Epithelial cell of proximal tubule (primary cell): Measurements from ENCODE around the gene LUZP2. TPM values are rescaled to one million over a fixed set of nuclear protein-coding genes. Genes with fewer than 3 reads are reported as not detected.

Experiments used
- DNase-seq: peaks from one replicate; pipeline ENCODE4 v3.0.0-alpha.2; 2011; ENCODE audit warnings: low read depth
- H3K4me3 ChIP-seq: 2 replicates; pipeline ENCODE4 v1.5.1; 2011; ENCODE audit warnings: low read depth, mild to moderate bottlenecking, low read length
- CTCF ChIP-seq: conservative IDR thresholded peaks from 2 replicates; pipeline ENCODE4 v1.5.1; 2012; ENCODE audit warnings: low read depth, mild to moderate bottlenecking, low read length
- total RNA-seq: library from RNA; depleted of rRNA; stranded (reverse); fragments of >200 nt; gene quantifications from 2 replicates; pipeline ENCODE4 v1.2.3, GENCODE V29; 2015

Gene LUZP2
- total RNA-seq, 1 donor from 2014 or later: 0.75 TPM

DNA sequence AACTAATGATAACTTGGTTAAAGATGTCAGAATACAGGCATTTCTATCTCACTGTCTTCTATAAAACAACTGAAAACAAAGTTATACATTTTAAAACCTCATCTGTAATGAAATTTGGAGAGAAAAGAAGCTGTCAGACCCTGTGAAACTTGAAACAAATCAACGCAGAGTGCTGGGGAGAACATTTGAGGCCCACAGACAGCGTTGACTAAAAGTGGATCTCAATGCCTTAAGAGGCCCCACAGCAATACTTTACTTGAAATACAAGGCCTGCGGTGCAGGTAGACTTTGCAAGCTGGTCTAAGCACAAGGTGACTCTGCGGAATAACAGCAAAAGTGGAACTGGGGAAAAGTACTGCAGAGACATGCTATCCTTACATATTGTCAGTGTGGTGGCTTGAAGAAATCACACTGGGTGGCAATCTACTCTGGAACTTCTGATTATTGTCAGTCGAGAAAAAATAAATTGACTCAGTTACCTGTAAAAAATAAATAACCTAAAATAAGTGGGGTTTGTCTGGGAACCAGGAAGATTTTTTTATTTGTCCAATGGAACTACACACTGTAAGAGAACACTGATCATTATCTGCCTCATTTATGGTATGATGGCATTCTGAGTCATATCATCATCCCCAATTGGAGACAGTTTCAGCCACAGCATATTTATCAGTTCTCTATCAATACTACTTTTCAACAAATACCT lies 138.9 kb downstream of the LUZP2 start:
- TF ChIP-seq CTCF: no peak
- H3K4me3 ChIP-seq: no peak overlapping the region
- no peak for DNase-seq

- no peak for TF ChIP-seq CTCF
- DNase-seq: no peak
- H3K4me3 ChIP-seq: no peak overlapping the region
Observed at GRCh38 chr11:24636291-24636629, 139.4 kb downstream of the LUZP2 start.

- DNase-seq: no peak
- TF ChIP-seq CTCF: no peak
- no peak overlapping the region for H3K4me3 ChIP-seq
Observed at GRCh38 chr11:24637520-24637919, 140.7 kb downstream of the LUZP2 start.

DNA sequence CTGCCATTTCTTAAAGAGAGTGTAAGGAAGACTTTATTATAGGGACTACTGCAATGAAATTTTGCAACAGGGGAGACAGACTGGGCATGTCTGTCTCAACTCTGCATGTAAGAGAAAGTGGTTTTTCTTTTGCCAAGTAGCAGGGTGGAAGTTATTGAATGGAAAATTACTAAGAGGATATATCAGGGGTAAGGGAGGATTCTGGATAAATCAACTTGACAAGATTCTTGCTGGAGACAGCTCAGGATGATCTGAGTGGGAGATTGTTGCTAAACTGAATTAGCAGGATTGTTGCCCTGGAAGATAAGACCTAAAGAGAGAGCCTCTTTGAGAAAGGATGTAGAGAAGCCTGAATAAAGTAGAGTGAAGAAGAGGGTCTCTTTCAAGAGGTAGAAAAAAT lies 145.8 kb downstream of the LUZP2 start:
- DNase-seq: no peak
- no peak for TF ChIP-seq CTCF
- no peak overlapping the region for H3K4me3 ChIP-seq

DNA sequence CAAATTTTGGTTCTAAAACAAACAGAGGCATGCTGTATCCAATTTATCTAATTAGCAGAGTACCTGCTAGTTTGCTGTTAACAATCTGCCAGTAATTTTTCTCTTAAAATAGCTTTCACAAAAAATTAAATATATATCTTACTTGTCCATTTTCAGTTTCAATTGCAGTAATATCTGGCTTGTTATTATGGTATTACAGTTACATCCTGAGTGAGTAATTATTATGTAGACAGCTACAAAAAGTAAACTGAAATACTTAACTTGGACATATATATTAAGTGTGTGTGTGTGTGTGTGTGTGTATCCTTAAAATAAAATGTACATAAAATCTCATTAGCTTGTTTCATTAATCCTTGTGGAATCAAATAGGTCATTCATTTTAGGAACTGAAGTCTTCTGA lies 148.7 kb downstream of the LUZP2 start:
- TF ChIP-seq CTCF: no peak
- no peak overlapping the region for H3K4me3 ChIP-seq
- DNase-seq: no peak

- TF ChIP-seq CTCF: no peak
- DNase-seq: no peak
- no peak overlapping the region for H3K4me3 ChIP-seq
Observed at GRCh38 chr11:24651873-24652272, 155.0 kb downstream of the LUZP2 start.

DNA sequence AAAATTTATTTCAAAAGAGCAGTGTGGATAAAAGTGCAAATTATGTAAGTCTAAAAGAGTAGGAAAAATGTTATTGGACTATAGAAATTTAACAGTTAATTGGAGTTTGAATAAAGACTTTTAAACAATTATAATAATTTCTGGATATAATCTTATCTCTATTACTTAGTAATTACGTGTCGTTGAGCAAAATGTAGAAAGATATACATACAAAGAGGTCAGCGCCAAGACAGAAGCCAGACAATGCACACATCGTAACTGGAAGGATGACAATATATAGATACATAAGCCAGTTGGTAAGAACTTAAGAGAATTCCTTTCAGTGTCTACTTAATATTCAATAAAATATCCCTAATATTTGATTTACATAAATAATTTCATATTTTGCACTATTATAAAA lies 157.0 kb downstream of the LUZP2 start:
- no peak for DNase-seq
- no peak overlapping the region for H3K4me3 ChIP-seq
- TF ChIP-seq CTCF: no peak
